GM10248 (cell line): ENCODE results near the gene KRTDAP.

Experiments
- CTCF ChIA-PET: fragments of 300-600 bp; sonication (Branson Sonifier 250); formaldehyde crosslinking; extraction: SDS; loops from one replicate; lab custom pipeline; 2021; ENCODE audit warnings: antibody characterized with exemption; lab: Yijun Ruan, JAX
- POLR2A ChIA-PET: fragments of 350-650 bp; sonication (Branson Sonifier 250); formaldehyde crosslinking; extraction: SDS; loops from one replicate; lab custom pipeline; 2020; ENCODE audit warnings: antibody characterized with exemption; lab: Yijun Ruan, JAX
- DNase-seq: peaks from one replicate; pipeline ENCODE4 v3.0.0; 2012; ENCODE audit errors: extremely low spot score
- CTCF ChIP-seq: IDR thresholded peaks from 2 replicates; pipeline ENCODE4 v1.5.1; 2012; ENCODE audit warnings: mild to moderate bottlenecking, low read depth; ENCODE audit errors: extremely low read depth, missing control alignments, control extremely low read depth

KRTDAP gene

DNA sequence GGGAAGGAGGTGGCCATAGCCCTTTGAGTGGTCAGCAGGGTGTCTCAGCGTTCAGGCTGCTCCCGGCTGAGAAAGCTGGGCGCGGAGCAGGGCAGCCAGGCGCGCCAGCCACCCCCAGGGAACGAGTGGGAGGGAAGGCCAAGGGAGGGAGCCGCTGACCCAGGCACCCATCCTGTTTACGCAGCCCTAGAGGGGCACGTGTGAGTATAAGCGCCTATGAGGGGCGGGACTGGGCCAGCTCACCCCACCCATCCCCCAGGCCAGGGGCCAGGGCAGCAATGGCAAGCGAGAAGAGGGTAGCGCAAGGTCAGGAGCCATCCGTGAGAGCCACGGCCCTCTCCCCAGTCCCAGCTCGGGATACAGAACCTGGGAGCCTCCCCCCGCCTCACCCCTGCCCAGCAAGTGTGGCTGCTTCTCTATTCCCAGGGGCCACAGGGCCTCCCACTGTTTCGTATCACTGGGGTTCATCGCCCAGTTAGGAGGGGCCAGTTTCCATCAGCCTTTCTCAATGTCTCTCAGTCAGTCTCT, 24.1 kb upstream of the KRTDAP start:
- no peak for DNase-seq
- ChIA-PET POLR2A (no interaction called here), CTCF (interaction anchor here (0.9 to 2.6 kb wide), 5 partner anchors 16 to 78 kb away, joined by 3 to 9 read pairs (median 5); no protein-coding TSS in a partner anchor)
- no peak for TF ChIP-seq CTCF

GRCh38 chr19:35513628-35514281, 23.5 kb upstream of the KRTDAP start, which contains the start of gene DMKN:
Gene DMKN (minus strand): TSS chr19:35513649. CDS start chr19:35513475, 174 bp downstream.
- CTCF ChIA-PET = no interaction called here
- no peak for TF ChIP-seq CTCF
- no peak for DNase-seq
- POLR2A ChIA-PET = no interaction called here

GRCh38 chr19:35512831-35513627, 22.8 kb upstream of the KRTDAP start:
- POLR2A ChIA-PET = no interaction called here
- TF ChIP-seq CTCF = no peak
- no peak for DNase-seq
- CTCF ChIA-PET = interaction anchor here (1.2 kb wide), 1 partner anchor 18 kb away, joined by 4 read pairs; no protein-coding TSS in a partner anchor

- DNase-seq = no peak
- CTCF ChIA-PET = interaction anchor here (1.1 to 8.1 kb wide), 21 partner anchors 9 to 247 kb away, joined by 3 to 126 read pairs (median 10); no protein-coding TSS in a partner anchor
- POLR2A ChIA-PET = no interaction called here
- no peak for TF ChIP-seq CTCF
Observed at GRCh38 chr19:35511337-35511736, 21.1 kb upstream of the KRTDAP start.

GRCh38 chr19:35510626-35510964, 20.3 kb upstream of the KRTDAP start:
- no peak for TF ChIP-seq CTCF
- POLR2A ChIA-PET = interaction anchor here (0.7 to 1.3 kb wide), 2 partner anchors 20 to 157 kb away, joined by 3 to 4 read pairs; no protein-coding TSS in a partner anchor
- CTCF ChIA-PET = interaction anchor here (0.9 to 8.1 kb wide), 45 partner anchors 9 to 369 kb away, joined by 3 to 126 read pairs (median 5); partner anchors contain the start of genes FFAR1, FXYD7 and USF2
- no peak for DNase-seq
